Measurements from ENCODE around the gene UBE2E2.

The UBE2E2 gene

GRCh38 chr3:23202921-23203707 lies at the start of gene UBE2E2:
Gene UBE2E2, plus strand, starts transcription at chr3:23203327.
- peak; percentile 85 for DNase-seq (ENCODE audit: extremely low read depth, insufficient read length)
- peak within 1 kb of the TSS; percentile 91 for H3K4me3 ChIP-seq (replicated peaks; ENCODE audit: low read depth, low read length)
- H3K36me3 ChIP-seq (ENCODE audit: control insufficient read depth, insufficient read depth, low read length) = no peaks in the 10 kb centered on the region
- no peaks in the 10 kb centered on the region; the same call in 1 of the 2 replicates for H3K27me3 ChIP-seq (replicated peaks; ENCODE audit: control insufficient read depth, insufficient read depth, low read length)
- no peak for TF ChIP-seq CTCF (IDR thresholded peaks at IDR 0.05; ENCODE audit: insufficient read depth, low read length, poor library complexity, severe bottlenecking)

GRCh38 chr3:23153436-23153835 lies 49.7 kb upstream of the UBE2E2 start:
- TF ChIP-seq CTCF (IDR thresholded peaks at IDR 0.05; ENCODE audit: insufficient read depth, low read length, poor library complexity, severe bottlenecking) = no peak
- H3K27me3 ChIP-seq (replicated peaks; ENCODE audit: control insufficient read depth, insufficient read depth, low read length) = no peaks in the 10 kb centered on the region

GRCh38 chr3:23157331-23157730 lies 45.8 kb upstream of the UBE2E2 start:
- no peak for TF ChIP-seq CTCF (IDR thresholded peaks at IDR 0.05; ENCODE audit: insufficient read depth, low read length, poor library complexity, severe bottlenecking)
- no peaks in the 10 kb centered on the region for H3K36me3 ChIP-seq (ENCODE audit: control insufficient read depth, insufficient read depth, low read length)

More at GRCh38 chr3:23153436-23153835, 49.7 kb upstream of the UBE2E2 start:
- DNase-seq (ENCODE audit: extremely low read depth, insufficient read length) = no peak
- Histone ChIP-seq H3K36me3 (ENCODE audit: control insufficient read depth, insufficient read depth, low read length) (no peaks in the 10 kb centered on the region), H3K4me3 (replicated peaks; ENCODE audit: low read depth, low read length) (no peak overlapping the region)

DNA sequence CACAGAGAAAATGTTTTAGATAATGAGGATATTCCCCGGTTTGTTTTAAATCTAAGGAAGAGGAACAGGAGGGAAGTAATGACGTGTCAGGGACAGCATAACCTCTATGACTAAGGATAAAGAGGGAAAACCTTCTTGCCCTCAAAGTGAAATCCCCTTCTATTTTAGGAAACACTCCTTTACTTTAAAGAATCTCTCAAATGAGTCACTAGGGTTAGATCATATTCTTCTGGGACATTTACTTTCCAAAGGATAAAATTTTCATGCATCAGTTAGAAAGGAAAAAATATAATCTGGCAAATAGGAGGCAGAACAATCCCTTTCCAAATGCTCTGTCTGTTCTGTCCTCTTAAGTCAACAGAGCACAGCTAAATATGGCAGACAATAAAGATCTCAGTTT lies 43.2 kb upstream of the UBE2E2 start:
- TF ChIP-seq CTCF (IDR thresholded peaks at IDR 0.05; ENCODE audit: insufficient read depth, low read length, poor library complexity, severe bottlenecking) = no peak
- Histone ChIP-seq H3K4me3 (replicated peaks; ENCODE audit: low read depth, low read length) (no peak overlapping the region), H3K27me3 (replicated peaks; ENCODE audit: control insufficient read depth, insufficient read depth, low read length) (no peaks in the 10 kb centered on the region), H3K36me3 (ENCODE audit: control insufficient read depth, insufficient read depth, low read length) (no peaks in the 10 kb centered on the region)
- DNase-seq (ENCODE audit: extremely low read depth, insufficient read length) = no peak

More at GRCh38 chr3:23157331-23157730, 45.8 kb upstream of the UBE2E2 start:
- Histone ChIP-seq H3K27me3 (replicated peaks; ENCODE audit: control insufficient read depth, insufficient read depth, low read length) (no peaks in the 10 kb centered on the region), H3K4me3 (replicated peaks; ENCODE audit: low read depth, low read length) (no peak overlapping the region)
- no peak for DNase-seq (ENCODE audit: extremely low read depth, insufficient read length)

DNA sequence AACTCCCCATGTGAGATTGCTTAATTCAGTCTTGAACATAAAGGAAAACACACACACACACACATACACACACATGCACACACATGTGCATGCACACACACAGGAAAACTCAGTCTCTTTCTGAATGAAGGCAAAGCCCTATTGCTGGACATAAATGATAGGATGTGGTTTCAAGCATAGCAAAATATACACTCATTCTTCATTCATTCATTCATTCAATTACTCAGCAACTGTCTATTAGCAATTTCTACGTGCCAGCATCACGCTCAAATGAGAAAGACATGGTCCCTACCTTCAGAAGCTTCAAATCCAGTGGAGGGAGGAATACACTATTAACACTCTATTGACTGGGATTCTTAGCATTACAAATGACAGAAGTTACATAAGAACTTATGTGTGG lies 41.8 kb upstream of the UBE2E2 start:
- DNase-seq (ENCODE audit: extremely low read depth, insufficient read length) = no peak
- TF ChIP-seq CTCF (IDR thresholded peaks at IDR 0.05; ENCODE audit: insufficient read depth, low read length, poor library complexity, severe bottlenecking) = no peak
- Histone ChIP-seq H3K27me3 (replicated peaks; ENCODE audit: control insufficient read depth, insufficient read depth, low read length) (no peaks in the 10 kb centered on the region), H3K36me3 (ENCODE audit: control insufficient read depth, insufficient read depth, low read length) (no peaks in the 10 kb centered on the region), H3K4me3 (replicated peaks; ENCODE audit: low read depth, low read length) (no peak overlapping the region)

All from GM06990 (cell line).